Measurements from ENCODE around the gene SUPT3H. TPM values are rescaled to one million over a fixed set of nuclear protein-coding genes. Genes with fewer than 3 reads are reported as not detected.

SUPT3H gene
- total RNA-seq, 6 experiments from 2014 or later = 0.95 to 2.8 (median 2.0) TPM

- Histone ChIP-seq H3K4me1 (no peaks in the 10 kb centered on the region), H3K27ac (no peak overlapping the region), H3K9me3 (no peaks in the 10 kb centered on the region), H3K36me3 (no peaks in the 10 kb centered on the region), H3K4me3 (no peak overlapping the region), H3K27me3 (no peaks in the 10 kb centered on the region)
- DNase-seq (no peak), ATAC-seq (no peak)
- 50% methylated on average over 3 of the region's 3 CpGs for WGBS (ENCODE audit: insufficient coverage, low coverage, low lambda C conversion rate, missing lambda C conversion rate)
- intact Hi-C loops (cut with DNase I) = no loop called here
- TF ChIP-seq POLR2A (IDR thresholded peaks at IDR 0.05) = no peak
- TF ChIP-seq, protein P1, sequence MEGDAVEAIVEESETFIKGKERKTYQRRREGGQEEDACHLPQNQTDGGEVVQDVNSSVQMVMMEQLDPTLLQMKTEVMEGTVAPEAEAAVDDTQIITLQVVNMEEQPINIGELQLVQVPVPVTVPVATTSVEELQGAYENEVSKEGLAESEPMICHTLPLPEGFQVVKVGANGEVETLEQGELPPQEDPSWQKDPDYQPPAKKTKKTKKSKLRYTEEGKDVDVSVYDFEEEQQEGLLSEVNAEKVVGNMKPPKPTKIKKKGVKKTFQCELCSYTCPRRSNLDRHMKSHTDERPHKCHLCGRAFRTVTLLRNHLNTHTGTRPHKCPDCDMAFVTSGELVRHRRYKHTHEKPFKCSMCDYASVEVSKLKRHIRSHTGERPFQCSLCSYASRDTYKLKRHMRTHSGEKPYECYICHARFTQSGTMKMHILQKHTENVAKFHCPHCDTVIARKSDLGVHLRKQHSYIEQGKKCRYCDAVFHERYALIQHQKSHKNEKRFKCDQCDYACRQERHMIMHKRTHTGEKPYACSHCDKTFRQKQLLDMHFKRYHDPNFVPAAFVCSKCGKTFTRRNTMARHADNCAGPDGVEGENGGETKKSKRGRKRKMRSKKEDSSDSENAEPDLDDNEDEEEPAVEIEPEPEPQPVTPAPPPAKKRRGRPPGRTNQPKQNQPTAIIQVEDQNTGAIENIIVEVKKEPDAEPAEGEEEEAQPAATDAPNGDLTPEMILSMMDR (IDR thresholded peaks at IDR 0.05) = no peak
Observed at GRCh38 chr6:44856479-44856878, 521.3 kb downstream of the SUPT3H start.

DNA sequence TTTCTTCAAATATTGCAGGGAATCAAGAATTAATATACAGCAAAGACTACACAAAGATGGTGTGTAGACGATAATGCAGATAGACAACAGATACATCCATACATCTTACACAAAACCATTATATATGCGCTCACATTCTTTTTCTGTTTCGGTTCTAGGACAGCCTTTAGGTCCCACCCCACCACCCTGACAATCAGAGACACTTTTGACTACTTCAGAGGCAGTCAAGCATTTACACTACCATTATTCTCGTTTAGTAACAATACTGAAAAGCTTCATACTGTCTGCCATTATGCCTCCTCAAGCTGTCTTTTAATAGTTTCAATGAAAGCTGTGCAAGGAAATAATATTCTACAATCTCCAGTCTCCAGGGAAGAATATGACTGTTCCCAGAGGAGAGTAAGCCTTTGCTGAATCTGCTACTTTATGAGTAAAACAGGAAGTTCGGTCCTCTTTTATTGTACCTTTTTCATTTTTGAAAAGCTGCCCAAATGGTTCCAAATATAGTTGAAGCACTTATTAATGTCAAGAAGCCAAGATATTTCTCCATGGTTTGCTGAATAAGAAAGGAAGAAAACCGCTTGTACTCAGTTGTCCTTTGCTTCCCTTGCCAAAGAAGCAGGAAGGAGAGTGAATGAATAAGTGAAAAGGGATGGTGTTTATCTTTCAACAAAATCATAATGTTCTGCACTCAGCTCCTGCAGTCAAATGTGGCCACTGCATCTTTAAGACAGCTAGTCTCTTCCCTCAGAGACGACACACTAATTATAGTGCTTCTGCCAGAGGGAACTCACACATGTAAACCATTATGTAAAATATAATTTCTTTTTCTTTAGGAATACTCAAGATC, 521.9 kb downstream of the SUPT3H start:
- H3K27me3 ChIP-seq = no peaks in the 10 kb centered on the region
- H3K27ac ChIP-seq = no peak overlapping the region
- no peak overlapping the region for H3K4me3 ChIP-seq
- H3K9me3 ChIP-seq = no peaks in the 10 kb centered on the region
- H3K36me3 ChIP-seq = no peaks in the 10 kb centered on the region
- H3K4me1 ChIP-seq = no peaks in the 10 kb centered on the region
- 65% methylated on average over 7 of the region's 7 CpGs for WGBS (ENCODE audit: insufficient coverage, low coverage, low lambda C conversion rate, missing lambda C conversion rate)
- ATAC-seq = no peak
- intact Hi-C loops (cut with DNase I) = no loop called here
- DNase-seq = no peak
- no peak for TF ChIP-seq POLR2A (IDR thresholded peaks at IDR 0.05)
- TF ChIP-seq, protein P1 (IDR thresholded peaks at IDR 0.05) = no peak

DNA sequence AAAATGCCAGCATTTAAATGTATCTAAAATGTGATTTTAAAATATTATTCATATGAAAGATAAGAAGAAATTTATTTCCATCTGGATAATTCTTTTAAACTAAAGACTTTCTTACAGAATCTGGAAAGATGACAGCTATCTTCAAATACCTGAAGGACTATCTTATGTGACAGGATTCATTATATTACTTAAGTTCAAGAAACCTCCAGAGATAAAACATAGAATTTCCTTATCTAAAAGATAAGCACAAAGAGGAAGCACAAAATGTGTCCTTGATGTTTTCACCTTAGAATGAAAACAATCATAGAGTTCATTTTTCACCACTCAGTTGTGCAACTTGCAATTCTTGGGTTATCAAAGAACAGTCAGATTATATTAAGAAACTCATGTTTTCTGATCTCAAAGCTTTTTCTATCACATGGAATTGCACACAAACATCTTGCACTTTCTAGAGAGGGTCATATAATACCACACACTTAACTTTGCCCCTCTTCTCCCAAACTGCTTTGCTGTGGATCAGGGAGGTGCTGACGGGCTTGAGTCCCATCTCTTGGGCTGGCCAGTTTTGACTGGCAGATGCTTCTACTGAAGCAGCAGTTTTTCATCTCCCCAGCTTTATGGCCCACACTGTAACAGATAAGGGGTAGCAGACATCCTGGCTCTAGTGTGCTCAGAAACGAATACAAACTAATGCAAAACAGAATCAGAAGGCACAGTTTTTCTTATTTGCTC, 522.9 kb downstream of the SUPT3H start:
- intact Hi-C loops (cut with DNase I) = no loop called here
- Histone ChIP-seq H3K36me3 (no peaks in the 10 kb centered on the region), H3K9me3 (no peaks in the 10 kb centered on the region), H3K27me3 (no peaks in the 10 kb centered on the region), H3K4me3 (no peak overlapping the region), H3K27ac (no peak overlapping the region), H3K4me1 (no peaks in the 10 kb centered on the region)
- TF ChIP-seq, protein P1 (IDR thresholded peaks at IDR 0.05) = no peak
- no peak for TF ChIP-seq POLR2A (IDR thresholded peaks at IDR 0.05)
- no peak for ATAC-seq
- WGBS (ENCODE audit: insufficient coverage, low coverage, low lambda C conversion rate, missing lambda C conversion rate) = 73% methylated on average over 2 of the region's 2 CpGs
- no peak for DNase-seq

DNA sequence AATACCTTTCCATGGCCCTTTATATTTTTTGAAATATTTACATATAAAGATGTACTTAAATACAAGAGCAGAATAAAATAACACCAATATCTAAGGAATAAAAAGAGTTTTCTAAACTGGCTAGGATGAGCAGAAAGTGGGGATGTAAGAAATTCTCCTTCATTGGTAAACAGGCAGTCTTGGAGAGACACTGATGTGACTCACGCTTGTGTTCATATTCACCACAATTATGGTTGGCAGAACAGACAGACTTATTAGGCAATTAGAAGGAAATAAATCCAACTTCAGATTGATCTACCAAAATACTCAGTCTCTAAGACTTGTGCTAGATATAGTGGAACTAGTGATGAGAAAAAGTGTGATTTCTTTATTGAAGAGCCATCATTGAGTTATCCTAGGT, 526.6 kb downstream of the SUPT3H start:
- WGBS (ENCODE audit: insufficient coverage, low coverage, low lambda C conversion rate, missing lambda C conversion rate) = 90% methylated on average over 1 of the region's 1 CpG
- no peaks in the 10 kb centered on the region for H3K36me3 ChIP-seq
- no peak for TF ChIP-seq POLR2A (IDR thresholded peaks at IDR 0.05)
- TF ChIP-seq, protein P1 (IDR thresholded peaks at IDR 0.05) = no peak
- no peak overlapping the region for H3K27ac ChIP-seq
- no peaks in the 10 kb centered on the region for H3K4me1 ChIP-seq
- DNase-seq (no peak), ATAC-seq (no peak)
- intact Hi-C loops (cut with DNase I) = no loop called here
- no peaks in the 10 kb centered on the region for H3K27me3 ChIP-seq
- no peak overlapping the region for H3K4me3 ChIP-seq
- H3K9me3 ChIP-seq = no peaks in the 10 kb centered on the region

Data from right lobe of liver (tissue), 6 donors.